HepG2 (cell line): Measurements from ENCODE around the gene PIGL. TPM values are rescaled to one million over a fixed set of nuclear protein-coding genes. Genes with fewer than 3 reads are reported as not detected.

ENCODE experiments used
- ATAD3A ChIP-seq: sonication (generic); formaldehyde crosslinking; IDR thresholded peaks from 2 replicates; pipeline ENCODE4 v1.4.0; 2020; ENCODE audit warnings: missing genetic modification reagents
- ATF1 ChIP-seq: IDR thresholded peaks from 2 replicates; pipeline ENCODE4 v1.6.1; 2016; ENCODE audit warnings: mild to moderate bottlenecking, control low read depth
- CC2D1A ChIP-seq: sonication (generic); formaldehyde crosslinking; IDR thresholded peaks from 2 replicates; pipeline ENCODE4 v1.8.1; 2023; ENCODE audit warnings: mild to moderate bottlenecking, missing genetic modification reagents
- CHCHD3 ChIP-seq: sonication (generic); formaldehyde crosslinking; IDR thresholded peaks from 2 replicates; pipeline ENCODE4 v1.8.0; 2022; ENCODE audit warnings: mild to moderate bottlenecking, missing genetic modification reagents, moderate library complexity
- CREBL2 ChIP-seq: sonication (generic); formaldehyde crosslinking; IDR thresholded peaks from 2 replicates; pipeline ENCODE4 v1.8.1; 2023; ENCODE audit warnings: missing genetic modification reagents, mild to moderate bottlenecking, borderline replicate concordance
- E2F1 ChIP-seq: sonication (generic); formaldehyde crosslinking; IDR thresholded peaks from 2 replicates; pipeline ENCODE4 v1.5.0; 2020; ENCODE audit warnings: missing genetic modification reagents
- EP300 ChIP-seq, 3 experiments: sonication (generic) in 1 of 3; formaldehyde crosslinking in 1 of 3; IDR thresholded peaks; 2 replicates each; pipeline versions ENCODE4 v1.5.1 to v1.6.1; 2011 to 2020; ENCODE audit warnings: low read depth in 2 of 3, low read length in 2 of 3, borderline replicate concordance in 1 of 3, improper control_type of control experiment in 1 of 3, mild to moderate bottlenecking in 1 of 3, missing genetic modification reagents in 1 of 3, moderate library complexity in 1 of 3
- HMG20A ChIP-seq: IDR thresholded peaks from 2 replicates; pipeline ENCODE4 v1.6.1; 2016; ENCODE audit warnings: borderline replicate concordance
- JUND ChIP-seq: sonication (generic); formaldehyde crosslinking; IDR thresholded peaks from 2 replicates; pipeline ENCODE4 v1.8.0; 2022; ENCODE audit warnings: mild to moderate bottlenecking, missing genetic modification reagents
- KLF9 ChIP-seq: IDR thresholded peaks from 2 replicates; pipeline ENCODE4 v1.6.1; 2016; ENCODE audit warnings: low read depth
- MEIS1 ChIP-seq: sonication (generic); formaldehyde crosslinking; IDR thresholded peaks from 2 replicates; pipeline ENCODE4 v1.9.0; 2021; ENCODE audit warnings: mild to moderate bottlenecking, missing genetic modification reagents, moderate library complexity, borderline replicate concordance
- ZNF20 ChIP-seq: sonication (generic); formaldehyde crosslinking; IDR thresholded peaks from 2 replicates; pipeline ENCODE4 v1.4.0; 2020; ENCODE audit warnings: mild to moderate bottlenecking, moderate library complexity, missing genetic modification reagents
- ZNF292 ChIP-seq: sonication (generic); formaldehyde crosslinking; IDR thresholded peaks from 2 replicates; pipeline ENCODE4 v1.8.1; 2022; ENCODE audit warnings: mild to moderate bottlenecking, low read depth, missing genetic modification reagents, borderline replicate concordance
- ZNF749 ChIP-seq: sonication (generic); formaldehyde crosslinking; IDR thresholded peaks from 2 replicates; pipeline ENCODE4 v1.8.0; 2022; ENCODE audit warnings: mild to moderate bottlenecking, missing genetic modification reagents, moderate library complexity, borderline replicate concordance
- ZNF772 ChIP-seq: sonication (generic); formaldehyde crosslinking; IDR thresholded peaks from 2 replicates; pipeline ENCODE4 v1.5.0; 2020; ENCODE audit warnings: mild to moderate bottlenecking, missing genetic modification reagents
- ZSCAN25 ChIP-seq: sonication (generic); formaldehyde crosslinking; IDR thresholded peaks from 2 replicates; pipeline ENCODE4 v1.8.0; 2022; ENCODE audit warnings: mild to moderate bottlenecking, missing genetic modification reagents
- polyA plus RNA-seq, 8 experiments: library from polyadenylated mRNA; depleted of rRNA in 3 of 8; stranded (reverse) in 7 of 8; unstranded in 1 of 8; fragments of >200 nt; fragmentation: Illumina TruSeq in 4 of 8; extraction: Trizol in 4 of 8; gene quantifications; 2 replicates each; pipeline versions ENCODE4 v1.2.1 to v1.2.3, GENCODE V29; 2011 to 2016; ENCODE audit warnings: low read depth in 4 of 8, missing spikeins in 1 of 8, mixed read lengths in 1 of 8; ENCODE audit not compliant: insufficient read depth in 1 of 8
- total RNA-seq, 5 experiments: library from RNA; depleted of rRNA; stranded (reverse); fragments of >200 nt; fragmentation: Illumina TruSeq; extraction: Trizol; gene quantifications; 2 replicates each; pipeline ENCODE4 v1.2.3, GENCODE V29; 2016; ENCODE audit warnings: low read depth in 1 of 5
- TF ChIP-seq, protein P1 (sequence below): IDR thresholded peaks from 2 replicates; pipeline ENCODE4 v1.6.1; 2016; ENCODE audit warnings: missing compliant biosample characterization, missing genetic modification reagents, borderline replicate concordance
- TF ChIP-seq, protein P2 (sequence below): sonication (generic); formaldehyde crosslinking; conservative IDR thresholded peaks from 2 replicates; pipeline ENCODE4 v1.8.0; 2022; ENCODE audit warnings: mild to moderate bottlenecking, moderate library complexity, missing genetic modification reagents
- TF ChIP-seq, protein P3 (sequence below): sonication (generic); formaldehyde crosslinking; IDR thresholded peaks from 2 replicates; pipeline ENCODE4 v1.5.0; 2020; ENCODE audit warnings: missing genetic modification reagents
- TF ChIP-seq, protein P4 (sequence below): sonication (generic); formaldehyde crosslinking; IDR thresholded peaks from 2 replicates; pipeline ENCODE4 v1.4.0; 2020; ENCODE audit warnings: missing genetic modification reagents, borderline replicate concordance

The PIGL gene
- total and polyA plus RNA-seq, 2 of the 13 experiments (the other 11 are each of a cell fraction or from before 2014, with no cell fraction given) = 28.5 to 63.8 TPM

DNA sequence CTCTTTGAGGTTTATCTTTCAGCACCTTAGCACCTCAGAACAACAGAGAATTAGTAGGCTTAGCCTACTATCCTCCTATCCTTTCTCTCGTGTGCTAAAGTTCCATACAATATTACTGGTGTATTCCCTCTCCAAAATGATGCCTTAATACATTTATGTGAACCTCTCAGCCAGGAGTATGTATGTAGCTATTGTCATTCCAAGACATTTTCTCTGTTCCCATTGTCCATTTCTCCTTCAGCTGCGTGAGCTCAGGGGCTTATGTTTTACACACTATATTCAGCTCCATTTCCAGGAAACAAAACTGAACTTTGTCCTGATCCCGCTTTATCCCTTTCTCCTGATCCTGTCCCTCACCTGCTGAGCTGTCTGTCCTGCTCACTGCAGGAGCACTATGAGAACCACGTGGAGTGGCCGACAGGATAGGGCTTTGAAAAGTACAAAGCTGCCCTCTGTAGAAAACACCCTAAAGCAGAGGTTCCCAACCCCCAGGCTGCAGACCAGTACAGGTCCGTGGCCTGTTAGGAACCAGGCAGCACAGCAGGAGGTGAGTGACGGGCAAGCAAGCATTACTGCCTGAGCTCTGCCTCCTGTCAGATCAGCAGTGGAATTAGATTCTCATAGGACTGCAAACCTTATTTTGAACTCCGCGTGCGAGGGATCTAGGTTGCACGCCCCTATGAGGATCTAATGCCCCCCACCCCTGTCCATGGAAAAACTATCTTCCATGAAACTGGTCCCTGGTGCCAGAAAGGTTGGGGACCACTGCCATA is 80.5 kb downstream of the PIGL start (continued):
- TF ChIP-seq EP300 (IDR thresholded peaks at IDR 0.05; ENCODE audit: low read depth in 2 of 2, low read length in 2 of 2) (peak in 1 of 2 experiments; percentile 38; a peak in 1 of 4 replicates), EP300 (CRISPR knock-in tag; IDR thresholded peaks at IDR 0.05; ENCODE audit: borderline replicate concordance) (0 out of 2 replicates have a peak, but pooled peaks have one; percentile 70), MEIS1 (CRISPR knock-in tag) (no peak), CREBL2 (CRISPR knock-in tag) (no peak), ZSCAN25 (no peak), CC2D1A (CRISPR knock-in tag) (0 out of 2 replicates have a peak, but pooled peaks have one; percentile 35), ATAD3A (CRISPR knock-in tag) (no peak), ATF1 (CRISPR knock-in tag) (no peak), ZNF292 (CRISPR knock-in tag) (no peak), KLF9 (CRISPR knock-in tag) (0 out of 2 replicates have a peak, but pooled peaks have one; percentile 61), E2F1 (CRISPR knock-in tag) (no peak), ZNF772 (CRISPR knock-in tag) (no peak), HMG20A (CRISPR knock-in tag) (peak; percentile 21; the same call in 1 of the 2 replicates), ZNF20 (no peak), CHCHD3 (CRISPR knock-in tag) (no peak), JUND (CRISPR knock-in tag) (no peak), ZNF749 (CRISPR knock-in tag) (no peak)
- TF ChIP-seq, protein P1, sequence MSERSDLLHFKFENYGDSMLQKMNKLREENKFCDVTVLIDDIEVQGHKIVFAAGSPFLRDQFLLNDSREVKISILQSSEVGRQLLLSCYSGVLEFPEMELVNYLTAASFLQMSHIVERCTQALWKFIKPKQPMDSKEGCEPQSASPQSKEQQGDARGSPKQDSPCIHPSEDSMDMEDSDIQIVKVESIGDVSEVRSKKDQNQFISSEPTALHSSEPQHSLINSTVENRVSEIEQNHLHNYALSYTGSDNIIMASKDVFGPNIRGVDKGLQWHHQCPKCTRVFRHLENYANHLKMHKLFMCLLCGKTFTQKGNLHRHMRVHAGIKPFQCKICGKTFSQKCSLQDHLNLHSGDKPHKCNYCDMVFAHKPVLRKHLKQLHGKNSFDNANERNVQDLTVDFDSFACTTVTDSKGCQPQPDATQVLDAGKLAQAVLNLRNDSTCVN (CRISPR knock-in tag) = no peak
- TF ChIP-seq, protein P2, sequence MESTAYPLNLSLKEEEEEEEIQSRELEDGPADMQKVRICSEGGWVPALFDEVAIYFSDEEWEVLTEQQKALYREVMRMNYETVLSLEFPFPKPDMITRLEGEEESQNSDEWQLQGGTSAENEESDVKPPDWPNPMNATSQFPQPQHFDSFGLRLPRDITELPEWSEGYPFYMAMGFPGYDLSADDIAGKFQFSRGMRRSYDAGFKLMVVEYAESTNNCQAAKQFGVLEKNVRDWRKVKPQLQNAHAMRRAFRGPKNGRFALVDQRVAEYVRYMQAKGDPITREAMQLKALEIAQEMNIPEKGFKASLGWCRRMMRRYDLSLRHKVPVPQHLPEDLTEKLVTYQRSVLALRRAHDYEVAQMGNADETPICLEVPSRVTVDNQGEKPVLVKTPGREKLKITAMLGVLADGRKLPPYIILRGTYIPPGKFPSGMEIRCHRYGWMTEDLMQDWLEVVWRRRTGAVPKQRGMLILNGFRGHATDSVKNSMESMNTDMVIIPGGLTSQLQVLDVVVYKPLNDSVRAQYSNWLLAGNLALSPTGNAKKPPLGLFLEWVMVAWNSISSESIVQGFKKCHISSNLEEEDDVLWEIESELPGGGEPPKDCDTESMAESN (CRISPR knock-in tag) = 0 out of 2 replicates have a peak, but pooled peaks have one; percentile 23
- TF ChIP-seq, protein P3, sequence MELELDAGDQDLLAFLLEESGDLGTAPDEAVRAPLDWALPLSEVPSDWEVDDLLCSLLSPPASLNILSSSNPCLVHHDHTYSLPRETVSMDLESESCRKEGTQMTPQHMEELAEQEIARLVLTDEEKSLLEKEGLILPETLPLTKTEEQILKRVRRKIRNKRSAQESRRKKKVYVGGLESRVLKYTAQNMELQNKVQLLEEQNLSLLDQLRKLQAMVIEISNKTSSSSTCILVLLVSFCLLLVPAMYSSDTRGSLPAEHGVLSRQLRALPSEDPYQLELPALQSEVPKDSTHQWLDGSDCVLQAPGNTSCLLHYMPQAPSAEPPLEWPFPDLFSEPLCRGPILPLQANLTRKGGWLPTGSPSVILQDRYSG (CRISPR knock-in tag) = no peak
- TF ChIP-seq, protein P4, sequence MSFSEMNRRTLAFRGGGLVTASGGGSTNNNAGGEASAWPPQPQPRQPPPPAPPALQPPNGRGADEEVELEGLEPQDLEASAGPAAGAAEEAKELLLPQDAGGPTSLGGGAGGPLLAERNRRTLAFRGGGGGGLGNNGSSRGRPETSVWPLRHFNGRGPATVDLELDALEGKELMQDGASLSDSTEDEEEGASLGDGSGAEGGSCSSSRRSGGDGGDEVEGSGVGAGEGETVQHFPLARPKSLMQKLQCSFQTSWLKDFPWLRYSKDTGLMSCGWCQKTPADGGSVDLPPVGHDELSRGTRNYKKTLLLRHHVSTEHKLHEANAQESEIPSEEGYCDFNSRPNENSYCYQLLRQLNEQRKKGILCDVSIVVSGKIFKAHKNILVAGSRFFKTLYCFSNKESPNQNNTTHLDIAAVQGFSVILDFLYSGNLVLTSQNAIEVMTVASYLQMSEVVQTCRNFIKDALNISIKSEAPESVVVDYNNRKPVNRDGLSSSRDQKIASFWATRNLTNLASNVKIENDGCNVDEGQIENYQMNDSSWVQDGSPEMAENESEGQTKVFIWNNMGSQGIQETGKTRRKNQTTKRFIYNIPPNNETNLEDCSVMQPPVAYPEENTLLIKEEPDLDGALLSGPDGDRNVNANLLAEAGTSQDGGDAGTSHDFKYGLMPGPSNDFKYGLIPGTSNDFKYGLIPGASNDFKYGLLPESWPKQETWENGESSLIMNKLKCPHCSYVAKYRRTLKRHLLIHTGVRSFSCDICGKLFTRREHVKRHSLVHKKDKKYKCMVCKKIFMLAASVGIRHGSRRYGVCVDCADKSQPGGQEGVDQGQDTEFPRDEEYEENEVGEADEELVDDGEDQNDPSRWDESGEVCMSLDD (CRISPR knock-in tag) = no peak
